HG03565 (cell line): ENCODE results near the gene SCOC.

ENCODE experiments used
- ATAC-seq: cut with Tn5 transposase; IDR thresholded peaks from one replicate; pipeline ENCODE4 v1.9.1; 2021; ENCODE audit warnings: mild to moderate bottlenecking, moderate library complexity; ENCODE audit not compliant: unreplicated experiment

Gene SCOC

GRCh38 chr4:140373328-140374129 lies at the start of gene SCOC:
Gene SCOC (plus strand): TSS chr4:140373646. CDS start chr4:140379171, 5,525 bp downstream.
- peak; percentile 93 for ATAC-seq

GRCh38 chr4:140326395-140326993 lies 47.0 kb upstream of the SCOC start:
- ATAC-seq = no peak

GRCh38 chr4:140330311-140330900 lies 43.0 kb upstream of the SCOC start:
- ATAC-seq = no peak

GRCh38 chr4:140331245-140331644 lies 42.2 kb upstream of the SCOC start:
- ATAC-seq = no peak

GRCh38 chr4:140331876-140332275 lies 41.6 kb upstream of the SCOC start:
- no peak for ATAC-seq

GRCh38 chr4:140332734-140333133 lies 40.7 kb upstream of the SCOC start:
- no peak for ATAC-seq

GRCh38 chr4:140333523-140333922 lies 39.9 kb upstream of the SCOC start:
- ATAC-seq = no peak

- no peak for ATAC-seq
These were observed 38.4 kb upstream of the SCOC start for GRCh38 chr4:140335076-140335475.

GRCh38 chr4:140336730-140337129 lies 36.7 kb upstream of the SCOC start:
- no peak for ATAC-seq

- ATAC-seq = no peak
These were observed 30.8 kb upstream of the SCOC start for GRCh38 chr4:140342620-140343019.

GRCh38 chr4:140343303-140343702 lies 30.1 kb upstream of the SCOC start:
- ATAC-seq = peak; percentile 65

- ATAC-seq = no peak
These were observed 29.3 kb upstream of the SCOC start for GRCh38 chr4:140344101-140344500.

- ATAC-seq = no peak
These were observed 28.8 kb upstream of the SCOC start for GRCh38 chr4:140344621-140345020.

GRCh38 chr4:140346136-140346535 lies 27.3 kb upstream of the SCOC start:
- no peak for ATAC-seq

GRCh38 chr4:140349816-140350215 lies 23.6 kb upstream of the SCOC start:
- ATAC-seq = no peak

- ATAC-seq = no peak
These were observed 22.1 kb upstream of the SCOC start for GRCh38 chr4:140351093-140352075.

GRCh38 chr4:140353786-140354185 lies 19.7 kb upstream of the SCOC start:
- ATAC-seq = no peak

GRCh38 chr4:140355288-140355687 lies 18.2 kb upstream of the SCOC start:
- no peak for ATAC-seq

GRCh38 chr4:140357868-140358267 lies 15.6 kb upstream of the SCOC start:
- ATAC-seq = no peak

GRCh38 chr4:140358281-140358680 lies 15.2 kb upstream of the SCOC start:
- ATAC-seq = no peak
